MM.1S (cell line): ENCODE data around the gene LSM4.

Experiments used
- DNase-seq: peaks from one replicate; pipeline ENCODE4 v3.0.0-alpha.2; 2015
- H2AFZ ChIP-seq: fragments of 300-600 bp; sonication (generic); 2 replicates; pipeline ENCODE4 v1.6.0; 2016; ENCODE audit warnings: antibody characterized with exemption, low read length
- H3F3A ChIP-seq: fragments of 300-600 bp; sonication (generic); 2 replicates; pipeline ENCODE4 v1.6.1; 2016; ENCODE audit warnings: mild to moderate bottlenecking, antibody characterized with exemption, low read length, moderate library complexity, mixed read lengths; ENCODE audit not compliant: insufficient read depth
- H3K27ac ChIP-seq: fragments of 300-600 bp; sonication (generic); 2 replicates; pipeline ENCODE4 v1.5.1; 2016; ENCODE audit warnings: mild to moderate bottlenecking, low read length
- H3K27me3 ChIP-seq: fragments of 300-600 bp; sonication (generic); replicated peaks from 2 replicates; pipeline ENCODE4 v1.6.0; 2016; ENCODE audit warnings: low read length; ENCODE audit not compliant: insufficient read depth
- H3K36me3 ChIP-seq: fragments of 300-600 bp; sonication (generic); replicated peaks from 2 replicates; pipeline ENCODE4 v1.6.1; 2016; ENCODE audit warnings: mild to moderate bottlenecking, low read length, mixed read lengths; ENCODE audit not compliant: insufficient read depth
- H3K4me1 ChIP-seq: fragments of 300-600 bp; sonication (generic); 2 replicates; pipeline ENCODE4 v1.6.1; 2016; ENCODE audit warnings: low read length, mixed read lengths
- H3K4me2 ChIP-seq: fragments of 300-600 bp; sonication (generic); 2 replicates; pipeline ENCODE4 v1.6.0; 2016; ENCODE audit warnings: low read depth, low read length
- H3K4me3 ChIP-seq: fragments of 300-600 bp; sonication (generic); 2 replicates; pipeline ENCODE4 v1.5.1; 2016; ENCODE audit warnings: low read length, mixed read lengths
- H3K79me2 ChIP-seq: fragments of 300-600 bp; sonication (generic); 2 replicates; pipeline ENCODE4 v1.6.1; 2016; ENCODE audit warnings: mixed run types, low read length, mixed read lengths
- H3K9ac ChIP-seq: fragments of 300-600 bp; sonication (generic); 2 replicates; pipeline ENCODE4 v1.6.1; 2016; ENCODE audit warnings: low read length, mixed read lengths
- H3K9me2 ChIP-seq: fragments of 300-600 bp; sonication (generic); replicated peaks from 2 replicates; pipeline ENCODE4 v1.6.1; 2016; ENCODE audit warnings: mild to moderate bottlenecking, low read length, mixed read lengths; ENCODE audit not compliant: insufficient read depth
- H3K9me3 ChIP-seq: fragments of 300-600 bp; sonication (generic); replicated peaks from 2 replicates; pipeline ENCODE4 v1.6.1; 2016; ENCODE audit warnings: mild to moderate bottlenecking, low read length, mixed read lengths; ENCODE audit not compliant: insufficient read depth
- H4K20me1 ChIP-seq: fragments of 300-600 bp; sonication (generic); 2 replicates; pipeline ENCODE4 v1.6.1; 2016; ENCODE audit warnings: mild to moderate bottlenecking, low read length, moderate library complexity, mixed read lengths; ENCODE audit not compliant: insufficient read depth
- EZH2 ChIP-seq: fragments of 300-600 bp; sonication (generic); optimal IDR thresholded peaks from 2 replicates; pipeline ENCODE3; 2017; ENCODE audit warnings: low read depth, mild to moderate bottlenecking, antibody characterized with exemption, low read length, mixed read lengths
- EZH2phosphoT487 ChIP-seq: fragments of 300-600 bp; sonication (generic); IDR thresholded peaks from 2 replicates; pipeline ENCODE4 v1.6.1; 2018; ENCODE audit warnings: antibody characterized with exemption, low read length
- TF ChIP-seq, protein P1 (sequence below): fragments of 300-600 bp; sonication (generic); IDR thresholded peaks from 2 replicates; pipeline ENCODE4 v1.5.1; 2016; ENCODE audit warnings: antibody characterized with exemption, low read length, mixed read lengths

Gene LSM4

DNA sequence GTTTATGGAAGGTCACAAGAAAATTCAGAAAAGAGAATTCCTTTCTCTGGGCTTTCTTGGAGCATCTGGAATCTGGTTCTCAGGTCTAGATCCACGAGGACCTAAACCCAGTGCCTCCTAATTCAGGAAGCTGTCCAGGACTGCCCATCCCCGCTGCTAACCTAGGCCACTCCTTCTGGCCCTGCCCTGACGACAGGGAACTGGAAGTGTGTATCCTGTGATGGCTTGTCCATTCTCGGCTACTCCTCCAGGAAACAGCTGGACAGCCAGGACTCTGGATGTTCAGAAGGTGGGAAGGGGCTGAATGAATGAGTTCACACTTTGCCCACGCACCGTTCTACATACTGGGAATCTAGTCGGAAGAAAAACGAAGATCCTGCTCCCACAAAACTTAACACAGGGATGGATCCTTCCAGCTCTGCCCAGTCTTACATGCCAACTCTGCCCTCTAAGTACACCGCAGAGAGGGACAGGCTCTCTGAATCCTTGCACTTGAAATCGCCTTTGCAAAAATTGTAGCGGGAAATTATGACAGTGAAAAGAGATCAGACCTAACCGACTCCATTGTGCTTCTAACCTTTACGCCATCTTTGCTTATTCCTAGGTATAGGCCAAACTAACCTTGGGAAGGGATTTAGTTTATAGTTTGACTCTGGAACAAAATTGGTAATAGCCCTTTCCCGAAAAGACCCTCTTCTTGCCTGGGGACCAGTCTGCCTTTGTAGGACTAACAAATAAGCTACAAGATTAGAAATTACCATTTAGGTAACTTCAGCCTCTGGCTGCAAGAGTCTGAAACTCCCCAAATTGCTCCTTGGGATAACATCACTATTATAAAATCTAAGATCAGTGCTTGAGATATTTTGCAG lies 1.8 kb downstream of the LSM4 start:
- peak overlapping the region; percentile 82; the same call in 1 of the 2 replicates for H3K4me2 ChIP-seq
- peaks cover 17% of the 10 kb centered on the region for H3K4me1 ChIP-seq
- H3K9me2 ChIP-seq, result no peaks in the 10 kb centered on the region
- TF ChIP-seq EZH2phosphoT487, result no peak
- TF ChIP-seq EZH2, result no peak
- TF ChIP-seq, protein P1, sequence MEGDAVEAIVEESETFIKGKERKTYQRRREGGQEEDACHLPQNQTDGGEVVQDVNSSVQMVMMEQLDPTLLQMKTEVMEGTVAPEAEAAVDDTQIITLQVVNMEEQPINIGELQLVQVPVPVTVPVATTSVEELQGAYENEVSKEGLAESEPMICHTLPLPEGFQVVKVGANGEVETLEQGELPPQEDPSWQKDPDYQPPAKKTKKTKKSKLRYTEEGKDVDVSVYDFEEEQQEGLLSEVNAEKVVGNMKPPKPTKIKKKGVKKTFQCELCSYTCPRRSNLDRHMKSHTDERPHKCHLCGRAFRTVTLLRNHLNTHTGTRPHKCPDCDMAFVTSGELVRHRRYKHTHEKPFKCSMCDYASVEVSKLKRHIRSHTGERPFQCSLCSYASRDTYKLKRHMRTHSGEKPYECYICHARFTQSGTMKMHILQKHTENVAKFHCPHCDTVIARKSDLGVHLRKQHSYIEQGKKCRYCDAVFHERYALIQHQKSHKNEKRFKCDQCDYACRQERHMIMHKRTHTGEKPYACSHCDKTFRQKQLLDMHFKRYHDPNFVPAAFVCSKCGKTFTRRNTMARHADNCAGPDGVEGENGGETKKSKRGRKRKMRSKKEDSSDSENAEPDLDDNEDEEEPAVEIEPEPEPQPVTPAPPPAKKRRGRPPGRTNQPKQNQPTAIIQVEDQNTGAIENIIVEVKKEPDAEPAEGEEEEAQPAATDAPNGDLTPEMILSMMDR, result no peak
- DNase-seq, result no peak
- no peak overlapping the region for H3K27ac ChIP-seq
- H3K9ac ChIP-seq, result no peak overlapping the region
- H3K27me3 ChIP-seq, result no peaks in the 10 kb centered on the region
- no peak overlapping the region for H3K4me3 ChIP-seq
- peaks cover 46% of the 10 kb centered on the region for H3K79me2 ChIP-seq
- no peak overlapping the region for H2AFZ ChIP-seq
- peaks cover 10% of the 10 kb centered on the region for H3F3A ChIP-seq
- no peaks in the 10 kb centered on the region for H3K9me3 ChIP-seq
- no peaks in the 10 kb centered on the region for H4K20me1 ChIP-seq
- H3K36me3 ChIP-seq, result no peaks in the 10 kb centered on the region

DNA sequence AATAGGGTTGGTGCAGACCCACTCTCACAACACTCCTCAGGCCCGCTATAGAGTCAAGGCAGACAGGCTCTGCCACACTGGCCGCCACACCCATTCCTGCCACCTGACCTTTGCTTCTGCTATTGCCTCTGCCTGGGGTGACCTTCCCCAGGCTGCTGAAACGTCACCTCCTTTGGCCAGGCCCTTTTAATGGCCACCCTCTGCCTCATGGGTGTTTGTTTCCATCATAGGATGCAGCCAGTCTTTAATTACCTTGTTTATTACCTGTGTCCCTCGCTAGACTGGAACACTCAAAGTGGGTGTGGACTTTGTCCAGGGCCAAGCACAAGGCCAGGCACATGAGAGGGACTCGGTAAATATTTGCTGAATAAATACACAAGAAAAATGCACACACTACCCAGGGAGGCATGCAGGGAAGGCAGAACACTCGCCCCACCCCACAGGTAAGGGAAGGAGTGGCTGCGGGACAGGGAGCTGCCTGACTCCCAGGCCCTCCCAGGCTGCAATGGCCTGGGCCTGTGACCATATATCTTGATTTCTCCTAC lies 3.2 kb downstream of the LSM4 start:
- no peaks in the 10 kb centered on the region for H3K36me3 ChIP-seq
- peaks cover 46% of the 10 kb centered on the region for H3K79me2 ChIP-seq
- peaks cover 17% of the 10 kb centered on the region for H3K4me1 ChIP-seq
- TF ChIP-seq EZH2 (no peak), EZH2phosphoT487 (no peak)
- TF ChIP-seq, protein P1, result no peak
- H4K20me1 ChIP-seq, result no peaks in the 10 kb centered on the region
- H3K4me3 ChIP-seq, result no peak overlapping the region
- no peaks in the 10 kb centered on the region for H3K27me3 ChIP-seq
- H3K9ac ChIP-seq, result no peak overlapping the region
- DNase-seq, result no peak
- H2AFZ ChIP-seq, result no peak overlapping the region
- H3K27ac ChIP-seq, result no peak overlapping the region
- H3K9me2 ChIP-seq, result no peaks in the 10 kb centered on the region
- H3K9me3 ChIP-seq, result no peaks in the 10 kb centered on the region
- peaks cover 10% of the 10 kb centered on the region for H3F3A ChIP-seq
- no peak overlapping the region for H3K4me2 ChIP-seq

DNA sequence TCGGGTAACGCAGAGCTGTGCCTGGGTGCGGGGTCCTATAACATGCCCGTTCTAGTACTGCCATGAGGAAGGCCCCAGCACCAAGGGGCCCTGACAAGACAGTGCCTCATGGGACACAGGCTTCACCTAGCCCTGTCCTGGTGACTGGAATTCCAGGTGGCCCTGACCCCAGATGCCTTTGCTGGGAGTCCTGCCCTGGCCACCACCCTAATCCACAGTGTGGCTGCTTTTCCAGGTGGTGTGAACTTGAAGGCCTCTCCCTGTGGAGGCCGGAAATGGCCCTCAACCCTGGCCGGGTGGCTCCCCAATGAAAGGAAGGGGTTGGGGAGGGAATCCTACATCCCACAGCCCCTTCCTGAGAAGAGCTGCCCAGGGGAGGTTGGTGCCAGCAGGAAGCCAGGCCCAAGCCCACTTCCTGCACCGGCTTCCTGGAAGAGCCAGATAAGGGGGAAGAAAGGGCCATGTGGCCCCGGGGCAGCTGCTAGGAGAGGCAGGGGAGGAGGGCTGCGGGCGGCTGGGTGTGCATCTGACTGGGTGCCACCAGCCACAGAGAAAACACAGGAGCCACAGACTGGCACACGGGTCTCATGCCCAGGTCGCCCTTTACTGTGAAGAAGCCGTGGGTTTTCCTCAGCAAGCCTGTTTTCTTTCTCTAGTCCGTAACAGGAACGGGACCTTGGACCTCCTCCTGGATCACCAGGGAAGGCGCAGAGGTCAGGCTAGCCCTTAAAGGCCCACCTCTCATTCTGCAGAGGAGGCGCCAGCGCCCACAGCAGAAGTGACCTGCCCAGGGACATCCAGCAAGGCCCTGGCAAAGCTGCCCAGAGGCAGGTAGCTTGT lies 4.7 kb downstream of the LSM4 start:
- no peaks in the 10 kb centered on the region for H3K27me3 ChIP-seq
- H3K27ac ChIP-seq, result no peak overlapping the region
- peaks cover 5% of the 10 kb centered on the region; the same call in 1 of the 2 replicates for H3K4me1 ChIP-seq
- peaks cover 53% of the 10 kb centered on the region for H3K79me2 ChIP-seq
- H3K4me3 ChIP-seq, result no peak overlapping the region
- H3K9me3 ChIP-seq, result no peaks in the 10 kb centered on the region
- H3F3A ChIP-seq, result no peaks in the 10 kb centered on the region
- no peak overlapping the region for H3K4me2 ChIP-seq
- H3K9me2 ChIP-seq, result no peaks in the 10 kb centered on the region
- no peaks in the 10 kb centered on the region for H3K36me3 ChIP-seq
- H4K20me1 ChIP-seq, result no peaks in the 10 kb centered on the region
- no peak overlapping the region for H3K9ac ChIP-seq
- DNase-seq, result no peak
- TF ChIP-seq, protein P1, result no peak
- TF ChIP-seq EZH2phosphoT487, result no peak
- TF ChIP-seq EZH2, result no peak
- H2AFZ ChIP-seq, result no peak overlapping the region
